ENCODE measurements around the gene FBRS.

GRCh38 chr16:30662449-30662848 lies 4.2 kb downstream of the FBRS start:
- TF ChIP-seq, protein P1, sequence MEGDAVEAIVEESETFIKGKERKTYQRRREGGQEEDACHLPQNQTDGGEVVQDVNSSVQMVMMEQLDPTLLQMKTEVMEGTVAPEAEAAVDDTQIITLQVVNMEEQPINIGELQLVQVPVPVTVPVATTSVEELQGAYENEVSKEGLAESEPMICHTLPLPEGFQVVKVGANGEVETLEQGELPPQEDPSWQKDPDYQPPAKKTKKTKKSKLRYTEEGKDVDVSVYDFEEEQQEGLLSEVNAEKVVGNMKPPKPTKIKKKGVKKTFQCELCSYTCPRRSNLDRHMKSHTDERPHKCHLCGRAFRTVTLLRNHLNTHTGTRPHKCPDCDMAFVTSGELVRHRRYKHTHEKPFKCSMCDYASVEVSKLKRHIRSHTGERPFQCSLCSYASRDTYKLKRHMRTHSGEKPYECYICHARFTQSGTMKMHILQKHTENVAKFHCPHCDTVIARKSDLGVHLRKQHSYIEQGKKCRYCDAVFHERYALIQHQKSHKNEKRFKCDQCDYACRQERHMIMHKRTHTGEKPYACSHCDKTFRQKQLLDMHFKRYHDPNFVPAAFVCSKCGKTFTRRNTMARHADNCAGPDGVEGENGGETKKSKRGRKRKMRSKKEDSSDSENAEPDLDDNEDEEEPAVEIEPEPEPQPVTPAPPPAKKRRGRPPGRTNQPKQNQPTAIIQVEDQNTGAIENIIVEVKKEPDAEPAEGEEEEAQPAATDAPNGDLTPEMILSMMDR (IDR thresholded peaks at IDR 0.05): no peak
- no peak for TF ChIP-seq POLR2A (IDR thresholded peaks at IDR 0.05)
